ENCODE data around the gene ATF4.
A peak's percentile ranks its signal among the peaks of the same experiment; 100 is the strongest.

Gene ATF4

DNA sequence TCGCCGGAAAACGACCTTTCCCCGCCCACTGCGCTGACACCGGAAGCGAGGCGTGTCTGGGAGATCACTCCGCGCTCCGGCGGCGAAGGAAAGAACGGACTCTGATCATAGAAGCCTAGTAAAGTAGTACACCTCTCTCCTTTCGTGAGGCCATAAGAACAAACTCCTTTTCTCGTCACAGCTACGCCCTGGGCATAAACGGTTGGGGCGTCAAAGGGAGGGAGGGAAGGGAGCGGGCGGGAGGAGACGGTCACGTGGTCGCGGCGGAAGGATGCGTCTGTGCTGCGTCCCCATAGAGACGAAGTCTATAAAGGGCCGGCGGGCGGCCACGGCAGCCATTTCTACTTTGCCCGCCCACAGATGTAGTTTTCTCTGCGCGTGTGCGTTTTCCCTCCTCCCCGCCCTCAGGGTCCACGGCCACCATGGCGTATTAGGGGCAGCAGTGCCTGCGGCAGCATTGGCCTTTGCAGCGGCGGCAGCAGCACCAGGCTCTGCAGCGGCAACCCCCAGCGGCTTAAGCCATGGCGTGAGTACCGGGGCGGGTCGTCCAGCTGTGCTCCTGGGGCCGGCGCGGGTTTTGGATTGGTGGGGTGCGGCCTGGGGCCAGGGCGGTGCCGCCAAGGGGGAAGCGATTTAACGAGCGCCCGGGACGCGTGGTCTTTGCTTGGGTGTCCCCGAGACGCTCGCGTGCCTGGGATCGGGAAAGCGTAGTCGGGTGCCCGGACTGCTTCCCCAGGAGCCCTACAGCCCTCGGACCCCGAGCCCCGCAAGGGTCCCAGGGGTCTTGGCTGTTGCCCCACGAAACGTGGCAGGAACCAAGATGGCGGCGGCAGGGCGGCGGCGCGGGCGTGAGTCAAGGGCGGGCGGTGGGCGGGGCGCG lies at the start of gene ATF4:
ATF4 (plus strand) TSS at position 337 of the 880 bp plus-strand sequence. CDS start 884 bp downstream, outside the sequence.
- DNase-seq, result peak; percentile 93

GRCh38 chr22:39471381-39472141 lies 48.8 kb upstream of the ATF4 start:
- DNase-seq, result no peak

DNA sequence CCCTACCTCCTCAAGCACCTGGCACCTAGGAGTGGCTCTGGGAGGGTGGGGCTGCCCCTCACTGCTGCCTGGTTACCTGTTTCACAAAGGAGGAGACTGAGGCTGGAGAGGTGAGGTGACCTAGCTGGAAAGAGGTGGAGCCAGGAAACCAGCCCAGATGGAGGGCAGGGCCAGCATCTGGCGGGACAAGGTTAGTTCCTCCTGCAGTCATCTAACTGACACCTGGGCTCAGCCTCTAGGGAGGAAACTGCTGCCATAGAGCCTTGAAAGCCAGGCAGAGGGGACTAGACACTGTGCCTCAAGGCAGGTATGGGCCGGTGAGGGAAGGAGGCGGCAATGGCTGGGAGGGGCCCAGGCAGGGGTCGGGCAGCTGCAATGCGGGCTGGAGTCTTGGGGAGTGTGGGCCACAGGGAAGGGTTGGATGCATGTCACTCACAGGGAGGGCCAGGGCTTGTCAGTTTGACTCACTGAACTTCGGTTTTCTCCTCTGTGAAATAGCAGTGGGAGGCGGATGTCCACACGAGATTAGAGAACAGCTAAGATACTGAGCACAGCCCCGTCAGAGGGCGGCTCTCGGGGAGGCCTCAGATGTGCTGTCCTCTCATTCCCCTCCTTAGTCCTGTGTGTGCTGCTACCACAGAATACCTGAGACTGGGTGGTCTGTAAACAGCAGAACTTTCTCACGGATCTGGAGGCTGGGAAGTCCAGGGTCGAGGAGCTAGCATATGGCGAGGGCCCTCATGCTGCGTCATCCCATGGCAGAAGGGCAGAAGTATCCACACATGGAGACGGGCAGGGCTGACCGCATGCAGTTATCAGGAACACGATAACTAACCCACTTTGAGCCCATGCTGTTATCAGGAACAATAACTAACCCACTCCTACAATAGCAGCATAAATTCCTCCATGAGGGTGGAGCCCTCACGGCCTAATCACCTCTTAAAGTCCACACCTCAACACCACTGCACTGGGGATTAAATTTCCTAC lies 47.5 kb upstream of the ATF4 start:
- no peak for DNase-seq

DNA sequence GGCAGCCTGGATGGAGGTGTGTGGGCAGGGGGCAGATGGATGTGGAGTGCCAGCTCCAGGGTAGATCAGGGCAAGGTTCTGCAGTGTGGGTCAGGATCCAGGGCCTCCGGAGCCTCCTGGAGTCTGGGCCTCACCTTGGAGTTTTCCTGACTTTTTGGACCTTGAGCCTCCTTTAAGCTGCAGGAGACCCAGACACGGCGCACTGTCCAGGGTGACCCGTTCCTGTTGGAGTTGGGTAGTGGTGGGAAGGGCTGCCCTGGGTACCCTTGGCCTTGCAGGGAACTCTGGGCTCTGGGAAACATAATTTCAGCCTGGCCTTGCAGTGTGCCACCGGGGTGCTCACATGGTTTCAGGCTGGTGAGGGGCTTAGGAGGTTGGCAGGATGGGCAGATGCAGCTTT lies 46.5 kb upstream of the ATF4 start:
- DNase-seq, result no peak

GRCh38 chr22:39474351-39475111 lies 45.8 kb upstream of the ATF4 start:
- DNase-seq, result no peak

DNA sequence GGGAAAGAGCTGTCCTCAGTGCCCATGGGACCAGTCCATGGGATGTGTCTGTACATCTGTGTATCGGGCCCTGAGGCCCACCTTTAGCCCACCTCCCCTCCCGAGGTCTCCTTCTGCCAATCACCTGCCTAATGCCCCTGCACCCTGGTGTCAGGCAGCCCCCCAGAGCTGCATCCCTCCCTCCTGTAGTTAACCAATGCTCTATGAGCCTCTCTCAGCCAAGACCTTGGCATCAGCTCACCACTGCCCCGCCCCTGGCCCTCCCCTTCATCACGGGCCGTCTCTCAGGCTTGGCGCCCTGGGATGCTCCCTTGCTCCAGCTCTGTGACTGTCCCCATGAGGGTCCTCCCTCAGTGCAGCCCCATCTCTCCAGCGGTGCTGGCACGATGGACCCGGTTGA lies 45.0 kb upstream of the ATF4 start:
- DNase-seq, result no peak

DNA sequence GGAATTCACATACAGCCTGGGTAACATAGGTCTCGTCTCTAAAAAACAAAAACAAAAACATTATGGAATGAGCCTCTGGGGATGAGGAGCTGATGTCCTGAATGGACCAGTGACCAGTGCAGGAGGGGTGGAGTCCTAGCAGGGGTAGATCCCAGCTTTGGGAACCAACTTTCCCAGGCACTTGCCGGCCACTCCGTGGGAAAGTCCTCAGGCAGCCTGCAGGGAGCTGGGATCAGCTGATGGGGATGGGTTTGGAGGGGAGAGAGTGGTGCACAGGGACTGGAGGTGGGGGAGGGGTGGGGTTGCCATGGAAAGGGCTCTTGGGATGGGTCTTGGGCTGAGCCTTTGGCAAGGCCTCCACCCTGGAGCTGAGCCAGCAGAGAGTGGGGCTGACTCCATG lies 44.5 kb upstream of the ATF4 start:
- no peak for DNase-seq

GRCh38 chr22:39476664-39477063 lies 43.7 kb upstream of the ATF4 start:
- no peak for DNase-seq

- no peak for DNase-seq
These were observed 42.8 kb upstream of the ATF4 start for GRCh38 chr22:39477542-39477941.

DNA sequence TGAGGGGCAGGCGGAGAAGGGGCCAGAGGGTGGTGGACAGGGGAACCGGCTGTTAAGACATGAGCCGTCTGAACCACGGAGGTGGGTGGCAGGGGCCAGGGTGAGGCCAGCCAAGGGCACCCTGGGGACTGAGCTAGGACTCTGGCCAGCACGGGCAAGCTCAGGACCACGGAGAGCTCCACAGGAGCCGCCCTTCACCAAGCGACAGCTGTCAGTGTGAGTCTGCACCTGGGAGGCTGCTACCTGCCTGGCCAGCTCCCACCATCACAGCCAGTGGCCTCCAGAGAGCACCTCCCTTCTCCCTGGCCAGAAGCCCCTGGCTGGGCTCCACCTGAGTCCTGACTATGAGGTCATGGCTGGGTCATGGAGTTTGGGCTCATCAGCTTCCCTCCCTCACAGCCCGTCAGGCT lies 41.9 kb upstream of the ATF4 start:
- no peak for DNase-seq

DNA sequence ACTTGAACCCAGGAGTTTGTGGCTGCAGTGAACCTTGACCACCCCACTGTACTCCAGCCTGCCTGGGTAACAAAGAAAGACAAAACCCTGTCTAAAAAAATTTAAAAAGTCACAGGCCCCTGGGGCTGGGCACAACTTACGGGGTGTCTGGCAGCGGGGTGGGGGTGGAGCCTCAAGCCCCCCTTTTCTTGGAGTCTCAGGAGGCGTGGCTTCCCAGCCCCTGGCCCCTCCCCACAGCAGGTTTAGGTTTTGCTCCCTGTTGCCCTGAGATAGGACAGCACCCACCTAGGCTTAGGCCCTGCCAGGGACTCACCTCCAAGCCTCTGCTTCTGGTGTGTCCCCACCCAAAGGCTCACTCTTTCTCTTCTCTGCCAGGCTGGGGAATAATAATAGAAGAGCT lies 41.1 kb upstream of the ATF4 start:
- no peak for DNase-seq

DNA sequence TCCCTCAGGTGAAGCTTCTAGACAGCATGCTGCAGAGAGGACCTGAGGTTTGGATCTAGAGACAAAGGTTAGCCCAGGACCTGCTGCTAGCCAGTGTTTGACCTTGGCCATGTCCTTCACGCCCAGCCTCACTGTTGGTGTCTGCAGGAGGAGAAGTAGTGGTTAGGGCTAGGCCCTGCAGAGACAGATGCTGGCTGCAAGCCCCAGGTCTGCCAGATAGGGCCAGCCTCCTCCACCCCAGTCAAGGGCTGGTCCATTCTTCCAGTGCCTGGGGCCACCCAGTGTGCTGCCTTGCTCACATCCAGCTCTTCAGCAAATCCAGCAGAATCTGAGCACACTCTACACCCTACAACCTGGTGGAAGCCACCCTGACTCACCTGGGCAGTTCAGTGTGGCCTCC lies 39.8 kb upstream of the ATF4 start:
- DNase-seq, result no peak

- DNase-seq, result no peak
These were observed 39.3 kb upstream of the ATF4 start for GRCh38 chr22:39481054-39481453.

- no peak for DNase-seq
These were observed 38.8 kb upstream of the ATF4 start for GRCh38 chr22:39481595-39481994.

DNA sequence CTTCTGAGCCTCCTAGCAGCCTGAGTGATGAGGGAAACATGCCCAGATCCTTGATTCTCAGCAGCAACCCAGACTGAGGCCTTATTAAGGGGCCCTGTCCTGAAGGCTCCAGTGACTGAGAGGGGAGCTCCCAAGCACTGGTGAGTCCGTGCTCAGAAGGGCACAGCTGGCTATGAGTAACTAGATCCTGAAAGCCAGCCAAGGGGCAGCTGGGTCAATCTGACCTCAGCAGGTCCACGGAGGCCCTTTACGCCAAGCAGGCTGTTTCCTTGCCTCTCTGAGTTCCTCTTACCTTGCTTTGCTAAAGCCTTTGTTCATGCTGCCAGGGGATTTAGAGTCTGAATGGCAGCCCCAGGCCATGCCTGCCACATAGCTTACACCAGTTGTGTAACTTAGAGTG lies 37.6 kb upstream of the ATF4 start:
- DNase-seq, result no peak

DNA sequence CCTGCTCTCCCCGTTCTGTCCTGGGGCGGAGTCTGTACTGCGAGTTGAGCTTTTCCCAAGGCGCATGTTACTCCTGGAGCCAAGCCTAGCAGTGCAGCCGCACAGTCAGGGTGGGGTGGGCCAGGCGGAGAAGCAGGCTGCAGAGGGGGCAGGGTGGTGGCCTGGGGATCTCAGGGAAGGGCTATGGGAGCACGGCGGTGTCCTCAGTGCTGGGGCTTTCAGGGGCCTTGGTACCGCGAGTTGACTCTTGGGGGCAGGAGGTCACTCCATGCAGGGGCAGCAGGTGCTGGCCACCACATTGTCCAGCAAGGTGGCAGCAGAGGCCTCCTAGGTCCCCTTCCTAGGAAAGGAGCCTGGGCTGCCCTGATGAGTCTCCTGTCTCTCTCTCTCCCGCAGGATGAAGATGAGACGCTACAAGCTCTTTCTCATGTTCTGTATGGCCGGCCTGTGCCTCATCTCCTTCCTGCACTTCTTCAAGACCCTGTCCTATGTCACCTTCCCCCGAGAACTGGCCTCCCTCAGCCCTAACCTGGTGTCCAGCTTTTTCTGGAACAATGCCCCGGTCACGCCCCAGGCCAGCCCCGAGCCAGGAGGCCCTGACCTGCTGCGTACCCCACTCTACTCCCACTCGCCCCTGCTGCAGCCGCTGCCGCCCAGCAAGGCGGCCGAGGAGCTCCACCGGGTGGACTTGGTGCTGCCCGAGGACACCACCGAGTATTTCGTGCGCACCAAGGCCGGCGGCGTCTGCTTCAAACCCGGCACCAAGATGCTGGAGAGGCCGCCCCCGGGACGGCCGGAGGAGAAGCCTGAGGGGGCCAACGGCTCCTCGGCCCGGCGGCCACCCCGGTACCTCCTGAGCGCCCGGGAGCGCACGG lies 33.2 kb upstream of the ATF4 start:
- DNase-seq, result no peak

DNA sequence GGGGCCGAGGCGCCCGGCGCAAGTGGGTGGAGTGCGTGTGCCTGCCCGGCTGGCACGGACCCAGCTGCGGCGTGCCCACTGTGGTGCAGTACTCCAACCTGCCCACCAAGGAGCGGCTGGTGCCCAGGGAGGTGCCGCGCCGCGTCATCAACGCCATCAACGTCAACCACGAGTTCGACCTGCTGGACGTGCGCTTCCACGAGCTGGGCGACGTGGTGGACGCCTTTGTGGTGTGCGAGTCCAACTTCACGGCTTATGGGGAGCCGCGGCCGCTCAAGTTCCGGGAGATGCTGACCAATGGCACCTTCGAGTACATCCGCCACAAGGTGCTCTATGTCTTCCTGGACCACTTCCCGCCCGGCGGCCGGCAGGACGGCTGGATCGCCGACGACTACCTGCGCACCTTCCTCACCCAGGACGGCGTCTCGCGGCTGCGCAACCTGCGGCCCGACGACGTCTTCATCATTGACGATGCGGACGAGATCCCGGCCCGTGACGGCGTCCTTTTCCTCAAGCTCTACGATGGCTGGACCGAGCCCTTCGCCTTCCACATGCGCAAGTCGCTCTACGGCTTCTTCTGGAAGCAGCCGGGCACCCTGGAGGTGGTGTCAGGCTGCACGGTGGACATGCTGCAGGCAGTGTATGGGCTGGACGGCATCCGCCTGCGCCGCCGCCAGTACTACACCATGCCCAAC lies 32.4 kb upstream of the ATF4 start:
- no peak for DNase-seq

- DNase-seq, result no peak
These were observed 31.7 kb upstream of the ATF4 start for GRCh38 chr22:39488563-39489083.

DNA sequence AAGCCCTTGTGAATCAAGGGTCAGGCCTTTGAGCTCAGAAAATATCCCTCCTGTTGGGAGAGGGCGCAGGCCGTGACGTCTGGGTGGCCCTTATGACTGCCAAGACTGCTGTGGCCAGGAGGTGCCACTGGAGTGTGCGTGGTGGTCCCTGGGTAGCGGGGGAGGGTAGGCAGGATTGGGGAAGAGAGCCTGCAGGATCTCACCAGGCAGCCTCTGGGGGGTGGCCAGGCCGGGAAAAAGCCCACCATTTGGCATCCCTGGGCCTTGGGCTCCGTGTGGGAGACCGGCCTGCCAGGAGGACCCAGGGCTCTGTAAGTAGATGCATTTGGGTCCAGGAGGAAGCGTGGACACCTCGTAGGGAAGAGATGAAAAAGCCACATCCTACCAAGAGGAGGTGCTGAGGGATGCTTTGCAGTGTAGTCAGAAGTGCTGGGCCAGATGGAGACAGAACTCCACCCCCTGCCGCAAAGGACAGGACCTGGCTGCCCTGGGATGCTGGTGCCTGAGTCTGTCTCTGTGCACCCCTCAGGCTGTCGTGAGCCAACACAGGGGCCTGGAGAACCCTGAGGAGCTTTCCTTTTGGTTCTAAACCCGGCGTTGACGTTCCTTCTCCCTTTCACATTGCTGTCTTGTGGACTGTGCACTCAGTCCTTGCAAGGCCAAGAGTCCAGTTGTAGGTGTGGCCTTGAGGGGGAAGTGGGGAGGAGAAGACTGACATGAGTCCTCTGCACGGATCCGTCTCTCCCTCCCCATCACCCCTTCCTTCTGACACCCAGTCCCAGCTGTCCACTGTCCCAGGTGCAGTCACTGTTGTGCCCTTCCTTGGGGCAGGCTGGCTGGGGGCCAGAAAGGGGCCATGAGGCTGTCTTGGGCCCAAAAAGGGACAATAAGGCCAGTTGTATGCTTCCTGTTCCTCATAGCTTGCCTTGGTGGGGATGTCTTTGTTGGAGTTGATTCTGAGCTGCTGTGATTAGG lies 31.0 kb upstream of the ATF4 start:
- no peak for DNase-seq
